Caco-2 (cell line): Measurements from ENCODE around the gene TPM1. TPM values are rescaled to one million over a fixed set of nuclear protein-coding genes. Genes with fewer than 3 reads are reported as not detected.

Experiments
- BruUV-seq: library from RNA; stranded (reverse); fragments of 400-500 nt; replicated peaks from 2 replicates; lab custom pipeline; 2021; lab: Mats Ljungman, UMichigan
- CTCF ChIA-PET: fragments of 300-600 bp; sonication (Branson Sonifier 250); formaldehyde crosslinking; loops from one replicate; lab custom pipeline; 2022; ENCODE audit warnings: antibody characterized with exemption; lab: Charles Lee
- POLR2A ChIA-PET: fragments of 300-600 bp; sonication (Branson Sonifier 250); formaldehyde crosslinking; loops from one replicate; lab custom pipeline; 2022; ENCODE audit warnings: antibody characterized with exemption; lab: Charles Lee
- DNase-seq, 2 experiments: peaks; one replicate each; pipeline versions ENCODE4 v3.0.0 to v3.0.0-alpha.2; 2020 to 2022
- H3K27me3 ChIP-seq: replicated peaks from 2 replicates; pipeline ENCODE4 v1.6.0; 2011; ENCODE audit warnings: low read length; ENCODE audit not compliant: control insufficient read depth, insufficient read depth
- H3K36me3 ChIP-seq: 2 replicates; pipeline ENCODE4 v1.5.1; 2011; ENCODE audit warnings: low read length; ENCODE audit not compliant: control insufficient read depth, insufficient read depth
- H3K4me1 ChIP-seq: fragments of 250-450 bp; sonication (Bioruptor Pico); 2 replicates; pipeline ENCODE4 v1.5.1; 2020; ENCODE audit warnings: mild to moderate bottlenecking
- H3K4me3 ChIP-seq: 2 replicates; pipeline ENCODE4 v1.5.1; 2011; ENCODE audit warnings: low read depth, mild to moderate bottlenecking, control low read depth, low read length
- H3K9me3 ChIP-seq: fragments of 250-450 bp; sonication (Bioruptor Pico); 2 replicates; pipeline ENCODE4 v1.5.1; 2020; ENCODE audit warnings: mild to moderate bottlenecking, moderate library complexity
- H3K27ac Mint-ChIP-seq: one replicate; pipeline ENCODE4 v1.8.0; 2022; ENCODE audit warnings: mixed read lengths; ENCODE audit not compliant: unreplicated experiment
- H3K27me3 Mint-ChIP-seq: one replicate; pipeline ENCODE4 v1.8.0; 2022; ENCODE audit warnings: mixed read lengths; ENCODE audit not compliant: insufficient read depth, unreplicated experiment
- H3K36me3 Mint-ChIP-seq: one replicate; pipeline ENCODE4 v1.8.0; 2022; ENCODE audit warnings: mild to moderate bottlenecking, mixed read lengths; ENCODE audit not compliant: insufficient read depth, unreplicated experiment
- H3K4me1 Mint-ChIP-seq: one replicate; pipeline ENCODE4 v1.8.0; 2022; ENCODE audit warnings: low read depth, mixed read lengths; ENCODE audit not compliant: unreplicated experiment
- H3K4me3 Mint-ChIP-seq: one replicate; pipeline ENCODE4 v1.8.0; 2022; ENCODE audit warnings: mild to moderate bottlenecking, moderate library complexity, mixed read lengths; ENCODE audit not compliant: unreplicated experiment
- H3K9me3 Mint-ChIP-seq: one replicate; pipeline ENCODE4 v1.8.0; 2022; ENCODE audit warnings: mixed read lengths; ENCODE audit not compliant: unreplicated experiment
- CTCF ChIP-seq, 2 experiments: fragments of 200-600 bp in 1 of 2; IDR thresholded peaks; 1 replicate in 1 of 2; 2 replicates in 1 of 2; pipeline versions ENCODE4 v1.5.1 to v1.8.0; 2011 to 2022; ENCODE audit warnings: antibody characterized with exemption in 1 of 2, control low read depth in 1 of 2, inconsistent platforms in 1 of 2, low read depth in 1 of 2, low read length in 1 of 2, mild to moderate bottlenecking in 1 of 2, moderate library complexity in 1 of 2; ENCODE audit not compliant: insufficient read depth in 1 of 2, severe bottlenecking in 1 of 2, unreplicated experiment in 1 of 2
- intact Hi-C: fragments of 100-400 bp; cut with micrococcal nuclease; formaldehyde crosslinking; loops from one replicate; pipeline ENCODE4 v1.10.0; 2022; ENCODE audit not compliant: unreplicated experiment
- total RNA-seq: library from RNA; stranded (reverse); gene quantifications from 2 replicates; pipeline ENCODE4 v1.2.3, GENCODE V29; 2022

TPM1 gene
- total RNA-seq, 1 experiment from 2014 or later: 193 TPM

GRCh38 chr15:63035253-63035652 lies 7.3 kb upstream of the TPM1 start:
- Histone ChIP-seq H3K4me3 (no peak overlapping the region), H3K9me3 (no peaks in the 10 kb centered on the region), H3K27me3 (no peaks in the 10 kb centered on the region), H3K36me3 (no peaks in the 10 kb centered on the region), H3K4me1 (peaks cover 24% of the 10 kb centered on the region)
- no peak for TF ChIP-seq CTCF (IDR thresholded peaks at IDR 0.05; ENCODE audit: insufficient read depth in 1 of 2, low read depth in 1 of 2, low read length in 1 of 2, severe bottlenecking in 1 of 2, unreplicated experiment in 1 of 2)
- Mint-ChIP-seq H3K27me3 (no peaks in the 10 kb centered on the region), H3K36me3 (no peaks in the 10 kb centered on the region), H3K4me3 (no peak overlapping the region), H3K9me3 (no peaks in the 10 kb centered on the region), H3K4me1 (peaks cover 2% of the 10 kb centered on the region), H3K27ac (no peak overlapping the region)
- DNase-seq: no peak
- CTCF ChIA-PET: interaction anchor here (0.7 kb wide), 2 partner anchors 128 to 952 kb away, joined by 3 read pairs; no protein-coding TSS in a partner anchor
- BruUV-seq: no TSS peak
- intact Hi-C loops: no loop called here
- POLR2A ChIA-PET: no interaction called here

GRCh38 chr15:63035977-63036376 lies 6.6 kb upstream of the TPM1 start:
- H3K27me3 Mint-ChIP-seq: no peaks in the 10 kb centered on the region
- H3K4me1 Mint-ChIP-seq: peaks cover 9% of the 10 kb centered on the region
- intact Hi-C loops: no loop called here
- no TSS peak for BruUV-seq
- no peaks in the 10 kb centered on the region for H3K36me3 Mint-ChIP-seq
- Histone ChIP-seq H3K36me3 (no peaks in the 10 kb centered on the region), H3K4me1 (peaks cover 31% of the 10 kb centered on the region), H3K4me3 (no peak overlapping the region), H3K9me3 (no peaks in the 10 kb centered on the region), H3K27me3 (no peaks in the 10 kb centered on the region)
- ChIA-PET POLR2A (no interaction called here), CTCF (interaction anchor here (0.7 kb wide), 2 partner anchors 129 to 952 kb away, joined by 3 read pairs; no protein-coding TSS in a partner anchor)
- H3K9me3 Mint-ChIP-seq: no peaks in the 10 kb centered on the region
- peak in 1 of 2 experiments; percentile 7 for TF ChIP-seq CTCF (IDR thresholded peaks at IDR 0.05; ENCODE audit: insufficient read depth in 1 of 2, low read depth in 1 of 2, low read length in 1 of 2, severe bottlenecking in 1 of 2, unreplicated experiment in 1 of 2)
- no peak for DNase-seq
- H3K4me3 Mint-ChIP-seq: no peak overlapping the region
- no peak overlapping the region for H3K27ac Mint-ChIP-seq

- no peaks in the 10 kb centered on the region for H3K27me3 ChIP-seq
- peaks cover 15% of the 10 kb centered on the region for H3K36me3 Mint-ChIP-seq
- no peaks in the 10 kb centered on the region for H3K9me3 Mint-ChIP-seq
- no peak overlapping the region for H3K4me3 ChIP-seq
- no peaks in the 10 kb centered on the region for H3K36me3 ChIP-seq
- ChIA-PET CTCF (no interaction called here), POLR2A (interaction anchor here (0.7 to 1.0 kb wide), 2 partner anchors 10 to 376 kb away, joined by 3 to 12 read pairs; no protein-coding TSS in a partner anchor)
- H3K4me3 Mint-ChIP-seq: no peak overlapping the region
- no peak for TF ChIP-seq CTCF (IDR thresholded peaks at IDR 0.05; ENCODE audit: insufficient read depth in 1 of 2, low read depth in 1 of 2, low read length in 1 of 2, severe bottlenecking in 1 of 2, unreplicated experiment in 1 of 2)
- peaks cover 19% of the 10 kb centered on the region for H3K4me1 Mint-ChIP-seq
- no peak overlapping the region for H3K27ac Mint-ChIP-seq
- no peak for DNase-seq
- intact Hi-C loops: loop anchor here (1.0 kb wide), 1 partner anchor 40 kb away; no protein-coding TSS in a partner anchor
- no peaks in the 10 kb centered on the region for H3K9me3 ChIP-seq
- no peaks in the 10 kb centered on the region for H3K27me3 Mint-ChIP-seq
- no TSS peak for BruUV-seq
- H3K4me1 ChIP-seq: peaks cover 39% of the 10 kb centered on the region
Observed at GRCh38 chr15:63037976-63038720, 4.4 kb upstream of the TPM1 start.
